GM12878 (cell line): ENCODE data around the gene CDCP1.

Experiments
- IRF4 ChIP-seq: IDR thresholded peaks from 2 replicates; pipeline ENCODE4 v1.6.1; 2011; ENCODE audit warnings: low read depth, low read length
- TF ChIP-seq, protein P1 (sequence below), 3 experiments: IDR thresholded peaks in 2 of 3; conservative IDR thresholded peaks in 1 of 3; 2 replicates each; pipeline ENCODE4 v1.5.1; 2011; ENCODE audit warnings: low read depth in 3 of 3, low read length in 3 of 3, mild to moderate bottlenecking in 3 of 3, control low read depth in 2 of 3, moderate library complexity in 2 of 3, inconsistent platforms in 1 of 3, mixed read lengths in 1 of 3; ENCODE audit not compliant: control insufficient read depth in 2 of 3, insufficient read depth in 1 of 3; ENCODE audit errors: extremely low read depth in 1 of 3

DNA sequence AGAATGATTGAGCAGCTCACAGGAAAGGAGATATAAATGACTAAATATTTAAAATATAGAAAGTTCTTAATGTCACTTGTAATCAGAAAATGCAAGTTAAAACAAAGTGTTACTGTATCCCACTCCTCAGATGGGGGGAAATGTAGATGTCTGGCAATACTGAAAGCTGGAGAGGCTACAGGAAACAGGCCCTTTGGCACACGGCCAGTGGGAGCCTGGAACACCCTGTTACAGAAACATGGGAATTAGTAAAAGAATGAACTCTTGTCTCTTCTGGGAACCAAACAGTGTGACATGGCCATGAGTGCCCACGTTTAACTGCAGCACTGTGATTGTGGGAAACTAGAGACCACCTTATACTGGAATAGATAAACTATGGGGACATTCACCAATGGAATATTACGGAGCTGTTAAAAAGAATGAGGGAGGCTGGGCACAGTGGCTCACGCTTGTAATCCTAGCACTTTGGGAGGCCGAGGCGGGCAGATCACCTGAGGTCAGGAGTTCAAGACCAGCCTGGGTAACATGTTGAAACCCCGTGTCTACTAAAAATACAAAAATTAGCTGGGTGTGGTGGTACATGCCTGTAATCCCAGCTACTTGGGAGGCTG, 50.2 kb downstream of the CDCP1 start:
- TF ChIP-seq, protein P1, sequence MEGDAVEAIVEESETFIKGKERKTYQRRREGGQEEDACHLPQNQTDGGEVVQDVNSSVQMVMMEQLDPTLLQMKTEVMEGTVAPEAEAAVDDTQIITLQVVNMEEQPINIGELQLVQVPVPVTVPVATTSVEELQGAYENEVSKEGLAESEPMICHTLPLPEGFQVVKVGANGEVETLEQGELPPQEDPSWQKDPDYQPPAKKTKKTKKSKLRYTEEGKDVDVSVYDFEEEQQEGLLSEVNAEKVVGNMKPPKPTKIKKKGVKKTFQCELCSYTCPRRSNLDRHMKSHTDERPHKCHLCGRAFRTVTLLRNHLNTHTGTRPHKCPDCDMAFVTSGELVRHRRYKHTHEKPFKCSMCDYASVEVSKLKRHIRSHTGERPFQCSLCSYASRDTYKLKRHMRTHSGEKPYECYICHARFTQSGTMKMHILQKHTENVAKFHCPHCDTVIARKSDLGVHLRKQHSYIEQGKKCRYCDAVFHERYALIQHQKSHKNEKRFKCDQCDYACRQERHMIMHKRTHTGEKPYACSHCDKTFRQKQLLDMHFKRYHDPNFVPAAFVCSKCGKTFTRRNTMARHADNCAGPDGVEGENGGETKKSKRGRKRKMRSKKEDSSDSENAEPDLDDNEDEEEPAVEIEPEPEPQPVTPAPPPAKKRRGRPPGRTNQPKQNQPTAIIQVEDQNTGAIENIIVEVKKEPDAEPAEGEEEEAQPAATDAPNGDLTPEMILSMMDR (IDR thresholded peaks at IDR 0.05 in 2 of 3, conservative IDR thresholded peaks at IDR 0.05 in 1 of 3; ENCODE audit: control insufficient read depth in 2 of 3, extremely low read depth in 1 of 3, insufficient read depth in 1 of 3, low read depth in 3 of 3, low read length in 3 of 3) = no peak
- TF ChIP-seq IRF4 = no peak
